ENCODE measurements around the gene COL24A1.
"Not testable (repeated sequence)": the region's sequence is repeated elsewhere in the genome, so short reads cannot be mapped to it uniquely, and the experiment has no call there.

The COL24A1 gene

GRCh38 chr1:86072474-86072873 lies 84.1 kb downstream of the COL24A1 start:
- not testable (repeated sequence) for DNase-seq

GRCh38 chr1:86071870-86072269 lies 84.7 kb downstream of the COL24A1 start:
- not testable (repeated sequence) for DNase-seq

- DNase-seq, result no peak
Measured at GRCh38 chr1:86069757-86070145, 86.8 kb downstream of the COL24A1 start.

DNA sequence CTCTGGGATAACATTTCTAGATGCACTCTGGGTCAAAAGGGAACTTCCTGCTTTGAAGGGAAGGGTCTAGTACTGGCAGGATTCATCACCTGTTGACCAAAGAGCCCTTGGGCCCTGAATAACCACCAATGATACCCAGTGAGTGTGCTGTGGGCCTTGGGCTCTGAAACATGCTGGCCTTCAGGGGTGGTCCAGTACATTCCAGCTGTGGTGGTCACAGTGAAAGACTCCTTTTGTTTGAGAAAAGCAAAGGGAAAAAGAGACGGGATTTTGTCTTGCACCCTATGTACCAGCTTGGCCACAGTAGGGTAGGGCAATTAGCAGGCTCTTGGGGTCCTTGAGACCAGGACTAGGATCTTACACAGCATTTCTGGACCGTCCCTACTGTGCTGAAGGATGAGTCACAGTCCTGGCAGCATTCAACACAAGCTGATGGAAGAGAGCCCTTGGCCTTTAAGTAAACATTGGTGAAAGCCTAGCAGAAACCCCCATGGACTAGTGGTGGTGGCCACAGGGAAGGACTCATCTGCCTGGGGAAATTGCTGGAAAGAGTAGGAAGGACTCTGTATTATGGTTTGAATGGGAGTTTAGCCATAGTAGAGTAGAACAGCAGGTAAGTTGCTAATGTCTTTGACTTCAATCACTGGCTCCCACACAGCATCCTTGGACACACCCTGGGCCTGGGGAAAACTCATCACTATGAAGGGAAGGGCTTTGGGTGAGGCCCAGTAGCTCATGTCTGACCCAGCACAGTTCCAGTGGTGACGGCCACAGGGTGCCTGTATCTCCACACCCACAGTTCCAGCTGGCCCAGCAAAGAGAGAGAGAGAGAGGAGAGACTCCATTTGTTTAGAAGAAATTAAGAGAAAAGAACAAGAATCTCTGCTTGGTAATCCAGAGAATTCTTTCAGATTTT lies 87.5 kb downstream of the COL24A1 start:
- DNase-seq, result no peak

DNA sequence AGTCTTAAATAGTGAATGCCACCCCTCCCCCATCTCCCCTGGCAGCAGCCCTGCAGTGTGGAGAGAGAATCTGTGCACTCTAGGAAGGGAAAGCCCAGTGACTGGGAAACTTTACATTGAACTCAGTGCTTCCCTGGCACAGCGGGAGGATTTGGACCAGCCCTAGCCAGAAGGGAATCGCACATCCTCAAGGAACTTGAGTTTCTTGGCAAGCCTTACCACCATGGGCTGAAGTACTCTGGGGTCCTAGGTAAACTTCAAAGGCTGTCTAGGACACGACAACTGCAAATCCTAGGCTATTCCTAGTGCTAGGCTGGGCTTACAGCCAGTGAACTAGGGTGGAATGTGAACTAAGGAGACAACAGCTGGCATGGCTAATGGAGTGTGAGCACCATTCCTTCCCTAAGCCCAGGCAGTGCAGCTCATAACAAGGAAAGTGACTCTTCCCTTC lies 88.3 kb downstream of the COL24A1 start:
- DNase-seq, result no peak

- DNase-seq, result no peak
Measured at GRCh38 chr1:86067626-86068025, 88.9 kb downstream of the COL24A1 start.

DNA sequence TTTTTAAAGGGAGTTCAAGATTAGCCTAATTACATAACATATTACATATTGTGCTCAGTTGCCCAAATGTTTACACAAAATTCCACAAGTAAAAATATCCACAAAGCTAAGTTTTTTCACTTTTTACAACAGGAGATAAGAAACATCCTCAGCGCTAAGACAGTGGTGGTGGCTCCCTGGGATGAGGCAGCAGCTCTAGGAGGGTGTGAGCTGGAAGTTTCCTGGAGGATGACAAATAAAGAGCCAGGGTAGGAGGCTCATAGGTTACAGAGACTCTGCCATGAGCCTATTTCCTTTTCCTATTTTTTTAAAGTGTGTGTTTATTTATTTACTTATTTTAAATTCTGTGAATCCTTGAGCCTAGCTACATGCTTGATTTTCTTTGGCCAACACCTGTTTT lies 91.7 kb downstream of the COL24A1 start:
- DNase-seq, result no peak

GRCh38 chr1:86063721-86064120 lies 92.9 kb downstream of the COL24A1 start:
- no peak for DNase-seq

DNA sequence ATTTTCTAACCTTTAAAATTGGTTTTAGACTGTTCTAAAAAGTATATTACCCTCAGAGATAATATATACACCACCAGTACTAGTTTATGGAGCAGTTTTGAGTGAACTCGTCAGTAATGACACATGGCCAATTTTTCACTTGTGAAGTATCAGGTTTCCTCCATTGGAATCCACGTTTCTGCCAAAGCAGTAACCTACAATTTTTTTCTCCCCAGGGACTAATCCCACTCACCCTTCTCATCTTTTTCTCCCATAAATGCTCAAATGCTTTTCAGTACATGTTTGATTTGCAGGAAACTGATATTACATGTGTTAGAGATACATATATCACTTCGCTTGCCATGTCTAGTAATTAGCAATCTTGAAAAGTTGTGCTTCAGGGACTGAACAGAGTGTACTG lies 94.1 kb downstream of the COL24A1 start:
- no peak for DNase-seq

GRCh38 chr1:86061551-86061990 lies 95.0 kb downstream of the COL24A1 start:
- no peak for DNase-seq

GRCh38 chr1:86054396-86054795 lies 102.2 kb downstream of the COL24A1 start:
- no peak for DNase-seq

DNA sequence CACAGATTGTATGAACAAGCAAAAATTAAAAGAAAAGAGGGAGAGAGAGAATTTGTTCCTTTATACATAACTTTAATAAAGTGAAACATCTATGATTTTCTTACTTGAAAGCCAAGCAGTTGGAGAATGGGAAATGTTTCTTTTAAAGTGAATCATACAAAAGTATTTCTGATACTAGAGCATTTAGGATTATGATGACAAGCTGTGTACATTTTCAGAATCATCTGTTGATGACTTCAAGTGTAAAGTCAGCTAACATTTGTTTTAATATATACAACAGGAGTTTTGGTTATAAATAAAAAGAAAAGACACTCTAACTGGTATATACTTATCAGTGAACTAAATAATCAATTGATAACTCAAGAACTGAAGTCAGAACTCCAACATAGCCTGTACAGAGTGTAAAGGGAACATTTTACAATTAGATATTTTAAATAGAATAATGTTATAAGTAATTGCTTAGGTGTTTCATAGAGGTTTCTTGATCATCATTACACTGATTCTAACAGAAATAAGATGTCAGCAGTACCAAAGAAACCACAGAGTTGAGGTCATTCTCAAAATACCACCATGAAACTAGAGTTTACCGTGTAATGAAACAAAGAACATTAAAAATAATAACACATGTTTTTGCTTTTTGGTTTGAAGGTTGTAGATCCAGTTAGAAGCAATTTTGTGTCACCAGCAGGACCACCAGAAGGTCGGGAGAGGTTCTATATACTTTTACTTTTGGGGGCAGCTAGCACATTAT lies 103.4 kb downstream of the COL24A1 start:
- DNase-seq, result no peak

- DNase-seq, result no peak
Measured at GRCh38 chr1:86035101-86035500, 121.5 kb downstream of the COL24A1 start.

DNA sequence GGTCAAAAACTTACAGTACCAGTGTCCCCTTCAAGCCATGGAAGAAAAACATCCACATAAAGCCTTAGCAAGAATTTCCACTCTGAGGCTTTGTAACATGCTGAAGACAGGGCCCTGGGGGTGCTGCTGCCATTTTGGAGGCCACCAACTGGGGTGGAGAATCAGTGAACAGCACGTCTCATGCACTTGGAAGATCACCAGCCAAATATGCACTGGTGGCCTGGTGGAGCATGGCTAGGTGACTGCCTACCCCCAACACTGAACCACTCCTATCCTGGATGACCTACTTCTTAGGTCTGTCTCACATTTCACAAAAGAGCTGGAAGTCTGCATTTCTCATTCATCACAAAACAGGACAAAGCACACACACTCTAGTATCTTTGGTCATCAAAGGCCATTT lies 126.4 kb downstream of the COL24A1 start:
- DNase-seq, result no peak

DNA sequence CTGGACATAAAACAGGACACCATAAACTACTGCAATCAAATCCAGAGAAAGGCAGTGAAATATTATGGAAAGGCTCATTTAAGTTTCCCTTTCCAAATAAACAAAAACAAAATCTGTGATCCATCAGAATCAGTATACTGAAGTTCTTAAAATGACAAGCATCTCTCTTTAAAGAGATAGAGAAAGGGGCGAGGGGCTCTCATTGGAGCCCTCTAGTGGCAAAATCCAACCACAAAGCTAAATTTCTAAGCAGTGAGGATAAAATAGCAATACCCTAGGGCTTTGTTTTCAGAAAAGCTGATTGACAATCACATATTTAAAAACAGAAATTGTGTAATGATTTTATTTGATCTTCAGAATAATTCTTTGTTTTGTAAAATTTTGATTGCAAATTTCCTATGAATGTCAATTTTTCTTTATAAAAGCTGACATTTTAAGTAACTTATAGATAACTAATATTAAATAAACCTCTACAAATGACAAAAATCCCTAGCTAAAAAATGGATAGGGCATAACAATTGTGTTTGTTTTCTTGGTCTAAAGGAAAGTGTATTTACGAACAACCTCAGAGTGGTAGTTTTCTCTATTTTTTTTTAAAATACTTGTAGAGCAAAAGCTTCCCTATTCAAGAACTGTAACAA lies 138.2 kb downstream of the COL24A1 start:
- DNase-seq, result no peak

GRCh38 chr1:86016076-86016759 lies 140.4 kb downstream of the COL24A1 start:
- no peak for DNase-seq

DNA sequence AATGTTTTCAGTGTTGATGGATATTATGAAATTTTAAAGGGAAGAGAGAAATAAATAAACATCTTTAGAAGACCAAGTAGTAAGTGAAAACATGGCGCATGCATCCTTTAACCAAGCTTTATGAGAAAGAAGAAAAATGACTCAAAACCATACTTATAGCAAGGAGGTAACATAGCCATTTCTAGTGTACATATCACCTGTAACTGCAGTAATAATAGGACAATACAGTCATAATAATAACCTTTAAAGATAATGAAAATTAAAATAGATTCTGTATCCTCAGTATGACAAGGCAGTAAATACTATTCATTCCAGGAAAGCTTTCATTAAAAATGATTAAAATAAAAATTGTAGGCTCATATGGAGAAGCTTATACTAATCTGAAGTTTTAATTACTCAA lies 141.2 kb downstream of the COL24A1 start:
- no peak for DNase-seq

GRCh38 chr1:86000601-86001000 lies 156.0 kb downstream of the COL24A1 start:
- no peak for DNase-seq

DNA sequence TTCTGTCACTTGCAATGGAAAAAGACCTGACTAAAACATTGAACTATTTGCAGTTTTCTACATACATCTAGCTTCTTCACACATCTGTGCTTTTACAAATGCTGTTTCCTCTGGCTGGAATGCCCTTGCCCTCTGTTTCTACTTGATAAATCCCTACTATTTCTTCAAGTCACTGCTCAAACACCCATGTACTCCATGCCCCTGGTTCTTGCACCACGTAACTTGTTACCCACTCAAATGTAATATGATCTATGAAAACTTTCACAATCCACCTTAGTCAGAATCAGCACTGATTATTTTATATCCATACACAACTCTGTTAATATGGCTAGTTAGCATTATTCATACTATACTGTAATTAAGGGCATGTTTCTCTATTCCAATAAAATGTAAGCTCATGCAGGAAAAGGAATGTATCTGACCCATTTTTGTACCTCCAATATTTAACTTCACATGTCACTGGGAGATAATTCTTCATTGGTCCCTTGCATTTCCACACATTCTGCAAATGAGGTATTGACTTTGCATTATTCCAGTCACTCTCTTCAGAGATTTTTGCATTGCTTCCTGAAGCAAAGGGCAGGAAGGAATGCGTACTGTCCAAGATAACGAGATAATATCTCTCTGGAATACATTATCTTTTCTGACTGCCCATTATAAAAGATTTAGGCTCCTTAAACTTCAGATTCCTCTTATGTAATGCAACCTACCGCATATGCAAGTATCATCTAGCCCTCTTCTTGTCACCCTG lies 158.3 kb downstream of the COL24A1 start:
- no peak for DNase-seq

DNA sequence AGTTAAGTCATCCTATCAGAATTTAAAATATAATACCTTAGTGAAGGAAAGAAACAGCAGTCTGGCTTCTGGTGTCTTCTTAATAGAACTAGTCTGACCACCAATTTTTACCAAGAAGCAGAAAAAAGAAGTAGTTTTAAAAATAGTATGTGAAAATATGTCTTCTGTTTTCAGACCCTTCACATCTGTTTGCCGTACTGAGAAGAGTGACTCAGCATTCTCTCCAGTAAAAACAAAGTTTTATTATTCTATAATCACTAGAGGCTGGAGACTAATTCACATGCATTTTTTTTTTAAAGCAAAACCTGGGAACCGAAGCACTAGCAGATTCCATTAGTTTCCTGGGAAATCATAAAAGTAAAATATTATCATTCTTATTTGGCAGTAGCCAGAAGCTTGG lies 163.8 kb downstream of the COL24A1 start:
- DNase-seq, result no peak

DNA sequence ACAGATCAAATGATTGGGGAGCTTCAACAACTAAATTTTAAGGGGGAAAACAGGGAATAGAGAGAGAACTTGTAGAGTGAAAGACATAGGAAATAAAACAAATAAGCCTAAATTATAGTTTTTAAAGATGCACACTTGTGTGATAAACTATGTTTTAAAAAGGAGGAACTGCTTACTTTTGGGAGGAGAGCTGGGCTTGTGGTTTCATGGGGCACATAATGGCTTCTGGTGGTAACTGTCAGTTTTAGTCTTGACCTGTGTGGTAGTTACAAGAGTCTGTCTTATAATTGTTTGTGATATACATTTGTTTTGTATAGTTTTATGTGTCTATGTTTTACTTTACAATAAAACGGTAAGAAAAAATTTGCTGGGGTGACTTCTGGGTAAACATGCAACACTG lies 165.3 kb downstream of the COL24A1 start:
- DNase-seq, result no peak

DNA sequence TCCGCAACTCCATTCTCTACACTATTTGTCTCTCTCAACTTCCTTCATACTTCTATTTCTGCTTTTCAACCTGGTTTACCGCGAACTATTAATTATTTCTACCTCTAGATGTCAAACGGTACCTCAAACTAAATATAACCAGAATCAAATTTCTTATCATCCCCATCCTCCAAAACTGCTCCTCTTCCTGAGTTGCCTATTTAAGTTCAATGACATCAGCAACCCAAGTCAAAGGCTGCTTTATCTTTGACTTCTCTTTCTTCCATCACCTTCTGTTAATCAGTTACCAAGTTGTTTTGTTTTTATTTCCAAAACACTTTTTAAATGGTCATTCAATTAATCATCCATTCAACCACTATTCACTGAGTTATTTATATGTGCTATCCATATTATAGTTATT lies 171.9 kb downstream of the COL24A1 start:
- no peak for DNase-seq
